Gastroesophageal sphincter (tissue), 3 donors: ENCODE measurements around the gene CAPN8.

ENCODE experiments used
- EP300 ChIP-seq: sonication (generic); formaldehyde crosslinking; IDR thresholded peaks from one replicate; pipeline ENCODE4 v1.6.1; 2017; ENCODE audit warnings: antibody characterized with exemption, mild to moderate bottlenecking
- POLR2A ChIP-seq, 2 donors: fragments of 450-650 bp; IDR thresholded peaks; one replicate each; pipeline ENCODE4 v1.6.1; 2017; ENCODE audit warnings: antibody characterized with exemption in 2 of 2, mild to moderate bottlenecking in 2 of 2, moderate library complexity in 1 of 2
- TF ChIP-seq, protein P1 (sequence below), 4 experiments: fragments of 200-600 bp in 2 of 4; fragments of 450-650 bp in 2 of 4; sonication (generic) in 1 of 4; IDR thresholded peaks; one replicate each; pipeline ENCODE4 v1.5.1; 2017 to 2019; ENCODE audit warnings: antibody characterized with exemption in 4 of 4, mild to moderate bottlenecking in 2 of 4, moderate library complexity in 2 of 4

DNA sequence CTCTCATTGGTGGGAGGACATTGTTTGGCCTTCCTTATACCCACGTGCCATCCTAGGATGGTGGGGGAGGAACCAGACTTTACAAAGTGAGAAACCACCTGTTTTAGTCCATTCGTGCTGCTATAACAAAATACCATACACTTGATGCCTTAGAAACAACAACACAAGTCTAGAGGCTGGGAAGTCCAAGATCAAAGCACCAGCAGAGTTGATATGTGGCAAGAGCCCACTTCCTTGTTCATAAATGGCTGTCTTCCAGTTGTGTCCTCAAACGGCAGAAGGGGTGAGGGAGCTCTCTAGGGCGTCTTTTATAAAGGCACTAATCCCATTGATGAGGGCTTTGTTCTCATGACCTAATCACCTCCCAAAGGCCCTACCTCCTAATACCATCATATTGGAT lies 31.1 kb downstream of the CAPN8 start:
- TF ChIP-seq, protein P1, sequence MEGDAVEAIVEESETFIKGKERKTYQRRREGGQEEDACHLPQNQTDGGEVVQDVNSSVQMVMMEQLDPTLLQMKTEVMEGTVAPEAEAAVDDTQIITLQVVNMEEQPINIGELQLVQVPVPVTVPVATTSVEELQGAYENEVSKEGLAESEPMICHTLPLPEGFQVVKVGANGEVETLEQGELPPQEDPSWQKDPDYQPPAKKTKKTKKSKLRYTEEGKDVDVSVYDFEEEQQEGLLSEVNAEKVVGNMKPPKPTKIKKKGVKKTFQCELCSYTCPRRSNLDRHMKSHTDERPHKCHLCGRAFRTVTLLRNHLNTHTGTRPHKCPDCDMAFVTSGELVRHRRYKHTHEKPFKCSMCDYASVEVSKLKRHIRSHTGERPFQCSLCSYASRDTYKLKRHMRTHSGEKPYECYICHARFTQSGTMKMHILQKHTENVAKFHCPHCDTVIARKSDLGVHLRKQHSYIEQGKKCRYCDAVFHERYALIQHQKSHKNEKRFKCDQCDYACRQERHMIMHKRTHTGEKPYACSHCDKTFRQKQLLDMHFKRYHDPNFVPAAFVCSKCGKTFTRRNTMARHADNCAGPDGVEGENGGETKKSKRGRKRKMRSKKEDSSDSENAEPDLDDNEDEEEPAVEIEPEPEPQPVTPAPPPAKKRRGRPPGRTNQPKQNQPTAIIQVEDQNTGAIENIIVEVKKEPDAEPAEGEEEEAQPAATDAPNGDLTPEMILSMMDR (IDR thresholded peaks at IDR 0.05): no peak
- TF ChIP-seq EP300 (no peak), POLR2A (IDR thresholded peaks at IDR 0.05) (no peak)
